Activated B cell treated with CpG ODN at 0.5 μM for 24 hours (primary cell): ENCODE data around the gene BCL10. TPM values are rescaled to one million over a fixed set of nuclear protein-coding genes. Genes with fewer than 3 reads are reported as not detected.
"Not testable (repeated sequence)": the region's sequence is repeated elsewhere in the genome, so short reads cannot be mapped to it uniquely, and the experiment has no call there.

Source experiments
- ATAC-seq: fragments of 200-7000 bp; cut with Tn5 transposase; one replicate; pipeline ENCODE4 v1.10.0; 2021; ENCODE audit warnings: low read depth, mild to moderate bottlenecking, moderate library complexity
- CTCF ChIA-PET: fragments of 350-600 bp; sonication (Branson Sonifier 250); formaldehyde crosslinking; loops from one replicate; lab custom pipeline; 2021; ENCODE audit warnings: antibody characterized with exemption; lab: Charles Lee
- POLR2A ChIA-PET: fragments of 350-600 bp; sonication (Branson Sonifier 250); formaldehyde crosslinking; loops from one replicate; lab custom pipeline; 2021; ENCODE audit warnings: antibody characterized with exemption; lab: Charles Lee
- DNase-seq: peaks from one replicate; pipeline ENCODE4 v3.0.0; 2022
- H3K27ac Mint-ChIP-seq: one replicate; pipeline ENCODE4 v1.8.0; 2020; ENCODE audit warnings: mixed read lengths
- H3K27me3 Mint-ChIP-seq: one replicate; pipeline ENCODE4 v1.8.0; 2021; ENCODE audit warnings: mixed read lengths
- H3K36me3 Mint-ChIP-seq: one replicate; pipeline ENCODE4 v1.8.0; 2021; ENCODE audit warnings: low read depth, mixed read lengths
- H3K4me1 Mint-ChIP-seq: one replicate; pipeline ENCODE4 v1.8.0; 2021; ENCODE audit warnings: mixed read lengths
- H3K4me3 Mint-ChIP-seq: one replicate; pipeline ENCODE4 v1.8.0; 2020; ENCODE audit warnings: mild to moderate bottlenecking, mixed read lengths
- H3K9me3 Mint-ChIP-seq: one replicate; pipeline ENCODE4 v1.8.0; 2020; ENCODE audit warnings: mixed read lengths
- intact Hi-C: fragments of 100-400 bp; cut with micrococcal nuclease; formaldehyde crosslinking; loops from one replicate; pipeline ENCODE4 v1.15.1; 2024
- total RNA-seq: library from RNA; stranded (reverse); gene quantifications from 2 replicates; pipeline ENCODE4 v1.2.3, GENCODE V29; 2022
- TF ChIP-seq, protein P1 (sequence below): fragments of 200-600 bp; IDR thresholded peaks from one replicate; pipeline ENCODE4 v1.8.0; 2022; ENCODE audit warnings: antibody characterized with exemption, mild to moderate bottlenecking

The BCL10 gene
- total RNA-seq, 1 donor from 2014 or later = 52.5 TPM

DNA sequence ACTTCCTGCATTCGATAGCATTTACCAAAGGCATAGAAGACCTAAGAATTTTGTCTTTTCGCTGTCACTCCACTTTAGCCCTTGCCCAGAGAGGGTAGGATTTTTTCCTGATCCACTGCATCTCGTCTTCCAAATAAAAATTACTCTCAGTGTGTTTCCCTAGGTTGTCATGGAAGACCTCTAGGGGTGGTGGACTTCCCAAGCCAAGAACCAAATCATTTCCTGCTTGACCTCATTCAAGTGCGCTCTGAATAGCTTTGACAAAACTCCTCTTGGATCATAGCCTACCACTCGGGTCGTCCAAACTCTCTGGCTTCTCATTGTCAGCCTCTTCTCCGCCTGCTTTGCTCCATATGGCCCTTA is 16.5 kb downstream of the BCL10 start:
- H3K36me3 Mint-ChIP-seq = peaks cover 58% of the 10 kb centered on the region
- ChIA-PET POLR2A (interaction anchor here (0.8 to 4.3 kb wide), 9 partner anchors 12 to 753 kb away, joined by 3 to 115 read pairs (median 5); partner anchors contain the start of genes BCL10, GNG5, SPATA1 and ZNHIT6), CTCF (interaction anchor here (1.3 to 6.4 kb wide), 6 partner anchors 8 to 316 kb away, joined by 3 to 89 read pairs (median 8); partner anchors contain the start of gene BCL10)
- H3K4me3 Mint-ChIP-seq = peak overlapping the region; percentile 98
- intact Hi-C loops = loop anchor here (1.0 to 10.0 kb wide), 9 partner anchors 16 to 825 kb away; partner anchors contain the start of genes BCL10, GNG5, MCOLN2 and SPATA1
- peaks cover 37% of the 10 kb centered on the region for H3K4me1 Mint-ChIP-seq
- TF ChIP-seq, protein P1, sequence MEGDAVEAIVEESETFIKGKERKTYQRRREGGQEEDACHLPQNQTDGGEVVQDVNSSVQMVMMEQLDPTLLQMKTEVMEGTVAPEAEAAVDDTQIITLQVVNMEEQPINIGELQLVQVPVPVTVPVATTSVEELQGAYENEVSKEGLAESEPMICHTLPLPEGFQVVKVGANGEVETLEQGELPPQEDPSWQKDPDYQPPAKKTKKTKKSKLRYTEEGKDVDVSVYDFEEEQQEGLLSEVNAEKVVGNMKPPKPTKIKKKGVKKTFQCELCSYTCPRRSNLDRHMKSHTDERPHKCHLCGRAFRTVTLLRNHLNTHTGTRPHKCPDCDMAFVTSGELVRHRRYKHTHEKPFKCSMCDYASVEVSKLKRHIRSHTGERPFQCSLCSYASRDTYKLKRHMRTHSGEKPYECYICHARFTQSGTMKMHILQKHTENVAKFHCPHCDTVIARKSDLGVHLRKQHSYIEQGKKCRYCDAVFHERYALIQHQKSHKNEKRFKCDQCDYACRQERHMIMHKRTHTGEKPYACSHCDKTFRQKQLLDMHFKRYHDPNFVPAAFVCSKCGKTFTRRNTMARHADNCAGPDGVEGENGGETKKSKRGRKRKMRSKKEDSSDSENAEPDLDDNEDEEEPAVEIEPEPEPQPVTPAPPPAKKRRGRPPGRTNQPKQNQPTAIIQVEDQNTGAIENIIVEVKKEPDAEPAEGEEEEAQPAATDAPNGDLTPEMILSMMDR = no peak
- no peak for DNase-seq
- H3K27ac Mint-ChIP-seq = no peak overlapping the region
- no peak for ATAC-seq
- no peaks in the 10 kb centered on the region for H3K9me3 Mint-ChIP-seq
- H3K27me3 Mint-ChIP-seq = no peaks in the 10 kb centered on the region

DNA sequence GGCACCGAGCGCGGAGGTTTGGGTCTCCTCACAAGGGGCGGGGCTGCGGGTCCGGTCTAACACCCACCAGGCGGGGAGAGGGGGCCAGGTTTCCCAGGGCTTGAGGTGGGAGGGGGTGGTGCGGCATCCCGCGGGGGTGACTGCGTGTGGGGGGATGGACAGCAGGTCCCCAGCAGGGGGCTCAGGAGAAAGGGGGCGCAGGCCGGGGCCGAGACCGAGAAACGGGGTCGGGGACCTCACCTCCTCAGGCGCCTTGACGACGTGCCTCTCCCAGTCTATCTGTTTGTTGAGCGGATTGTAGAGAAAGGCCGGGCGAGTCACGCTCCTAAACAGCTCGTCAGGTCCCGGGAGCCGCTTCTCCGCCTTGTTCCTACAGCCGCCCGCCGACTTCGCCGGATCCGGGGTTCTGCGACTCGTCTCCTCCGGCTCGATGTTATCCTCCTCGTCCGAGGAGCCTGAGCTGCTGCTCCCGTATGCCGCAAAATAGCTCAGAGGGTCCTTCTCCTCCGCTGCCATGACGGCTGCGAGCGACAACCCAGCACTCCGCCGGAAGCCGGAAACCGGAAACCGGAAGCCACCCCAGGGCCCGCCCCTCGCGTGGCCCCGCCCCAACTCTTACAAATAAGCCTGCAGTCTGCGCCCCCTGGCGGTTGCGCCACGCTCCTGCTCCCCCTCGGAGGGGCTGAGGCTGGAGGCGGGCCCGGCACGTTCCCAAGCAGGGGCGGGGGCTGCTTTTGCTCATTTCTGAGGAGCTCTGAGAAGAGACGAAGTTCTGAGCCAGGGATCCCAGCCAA is 17.1 kb downstream of the BCL10 start, which contains the start of gene C1orf52:
Gene C1orf52, minus strand, starts transcription at position 545 of the 794 bp plus-strand sequence. Its CDS starts 29 bp downstream, at position 516.
- intact Hi-C loops = loop anchor here (1.0 to 10.0 kb wide), 9 partner anchors 17 to 825 kb away; partner anchors contain the start of genes BCL10, GNG5, MCOLN2 and SPATA1
- H3K9me3 Mint-ChIP-seq = no peaks in the 10 kb centered on the region
- ChIA-PET CTCF (interaction anchor here (0.8 to 6.4 kb wide), 8 partner anchors 9 to 315 kb away, joined by 3 to 89 read pairs (median 5); partner anchors contain the start of gene BCL10), POLR2A (interaction anchor here (0.6 to 4.3 kb wide), 12 partner anchors 9 to 753 kb away, joined by 3 to 115 read pairs (median 4); partner anchors contain the start of genes BCL10, GNG5, SPATA1 and ZNHIT6)
- H3K27me3 Mint-ChIP-seq = no peaks in the 10 kb centered on the region
- TF ChIP-seq, protein P1 = peak; percentile 88
- peak; percentile 99 for DNase-seq
- peaks cover 37% of the 10 kb centered on the region for H3K4me1 Mint-ChIP-seq
- peaks cover 56% of the 10 kb centered on the region for H3K36me3 Mint-ChIP-seq
- H3K4me3 Mint-ChIP-seq = peak within 1 kb of the TSS; percentile 98
- H3K27ac Mint-ChIP-seq = peak within 1 kb of the TSS; percentile 92
- ATAC-seq = peak; percentile 96

DNA sequence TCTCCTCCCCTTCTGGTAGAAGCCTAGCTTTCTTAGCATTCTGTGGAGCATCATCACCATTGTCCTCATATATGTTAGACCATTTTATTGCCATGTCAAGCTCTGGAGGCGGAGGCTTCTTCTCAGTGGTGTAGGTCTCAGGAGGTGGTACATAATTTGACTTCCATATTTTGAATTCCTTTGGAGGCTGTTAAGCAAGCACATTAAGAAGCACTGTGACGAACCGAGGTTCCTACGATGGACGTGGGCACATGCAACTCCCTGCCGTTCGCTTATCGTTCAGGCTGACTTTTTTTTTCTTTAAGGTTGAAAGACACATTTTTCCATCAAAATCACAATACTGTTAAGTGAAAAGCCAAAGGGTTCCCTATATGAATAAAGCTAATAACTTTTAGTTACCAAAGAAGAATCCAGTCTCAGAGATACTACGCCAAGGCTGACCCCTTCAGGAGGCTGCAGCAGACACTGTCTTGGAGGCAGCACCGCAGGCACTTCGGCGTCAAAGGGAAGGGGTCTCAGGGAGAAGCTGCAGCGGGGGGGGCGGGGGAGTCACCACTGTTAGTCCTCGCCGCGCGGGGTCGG is 17.8 kb downstream of the BCL10 start:
- peaks cover 37% of the 10 kb centered on the region for H3K4me1 Mint-ChIP-seq

DNA sequence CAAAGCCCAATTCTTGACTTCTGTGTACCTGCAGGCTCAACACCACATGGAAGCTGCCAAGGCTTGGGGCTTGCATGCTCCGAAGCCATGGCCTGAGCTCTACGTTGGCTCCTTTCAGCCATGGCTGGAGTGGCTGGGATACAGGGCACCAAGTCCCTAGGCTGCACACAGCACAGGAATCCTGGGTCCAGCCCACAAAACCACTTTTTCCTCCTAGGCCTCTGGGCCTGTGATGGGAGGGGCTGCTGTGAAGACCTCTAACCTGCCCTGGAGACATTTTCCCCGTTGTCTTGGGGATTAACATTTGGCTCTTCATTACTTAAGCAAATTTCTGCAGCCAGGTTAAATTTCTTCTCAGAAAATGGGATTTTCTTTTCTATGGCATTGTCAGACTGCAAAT is 27.4 kb downstream of the BCL10 start:
- H3K27ac Mint-ChIP-seq, H3K27me3 Mint-ChIP-seq, DNase-seq, H3K4me3 Mint-ChIP-seq, H3K4me1 Mint-ChIP-seq, H3K9me3 Mint-ChIP-seq, intact Hi-C loops, ATAC-seq: not testable (repeated sequence)
- ChIA-PET POLR2A (interaction anchor here (0.5 kb wide), 1 partner anchor 282 kb away, joined by 7 read pairs; no protein-coding TSS in a partner anchor), CTCF (interaction anchor here (2.2 kb wide), 1 partner anchor 304 kb away, joined by 7 read pairs; no protein-coding TSS in a partner anchor)
- peaks cover 34% of the 10 kb centered on the region for H3K36me3 Mint-ChIP-seq

More for the DNA sequence above, 17.8 kb downstream of the BCL10 start:
- ChIA-PET POLR2A (interaction anchor here (0.6 to 4.3 kb wide), 11 partner anchors 9 to 752 kb away, joined by 3 to 115 read pairs (median 4); partner anchors contain the start of genes BCL10, GNG5 and SPATA1), CTCF (interaction anchor here (0.8 to 6.4 kb wide), 7 partner anchors 8 to 315 kb away, joined by 3 to 89 read pairs (median 5); partner anchors contain the start of gene BCL10)
- H3K27me3 Mint-ChIP-seq = no peaks in the 10 kb centered on the region
- H3K27ac Mint-ChIP-seq = peak overlapping the region; percentile 7
- TF ChIP-seq, protein P1 = no peak
- DNase-seq = no peak
- H3K9me3 Mint-ChIP-seq = no peaks in the 10 kb centered on the region
- intact Hi-C loops = loop anchor here (1.0 to 10.0 kb wide), 9 partner anchors 18 to 824 kb away; partner anchors contain the start of genes BCL10, GNG5, MCOLN2 and SPATA1
- peak overlapping the region; percentile 98 for H3K4me3 Mint-ChIP-seq
- ATAC-seq = no peak
- peaks cover 56% of the 10 kb centered on the region for H3K36me3 Mint-ChIP-seq

- CTCF ChIA-PET = interaction anchor here (2.0 kb wide), 1 partner anchor 9 kb away, joined by 5 read pairs; no protein-coding TSS in a partner anchor
- TF ChIP-seq, protein P1 = no peak
- DNase-seq (no peak), ATAC-seq (no peak)
- POLR2A ChIA-PET = no interaction called here
- Mint-ChIP-seq H3K27ac (no peak overlapping the region), H3K27me3 (no peaks in the 10 kb centered on the region), H3K9me3 (no peaks in the 10 kb centered on the region), H3K4me3 (no peak overlapping the region), H3K4me1 (no peaks in the 10 kb centered on the region), H3K36me3 (peaks cover 12% of the 10 kb centered on the region)
- intact Hi-C loops = no loop called here
These were observed 30.5 kb downstream of the BCL10 start for GRCh38 chr1:85245891-85246290.
